ENCODE results near the gene PSMD6.
A peak's percentile ranks its signal among the peaks of the same experiment; 100 is the strongest.

The PSMD6 gene

DNA sequence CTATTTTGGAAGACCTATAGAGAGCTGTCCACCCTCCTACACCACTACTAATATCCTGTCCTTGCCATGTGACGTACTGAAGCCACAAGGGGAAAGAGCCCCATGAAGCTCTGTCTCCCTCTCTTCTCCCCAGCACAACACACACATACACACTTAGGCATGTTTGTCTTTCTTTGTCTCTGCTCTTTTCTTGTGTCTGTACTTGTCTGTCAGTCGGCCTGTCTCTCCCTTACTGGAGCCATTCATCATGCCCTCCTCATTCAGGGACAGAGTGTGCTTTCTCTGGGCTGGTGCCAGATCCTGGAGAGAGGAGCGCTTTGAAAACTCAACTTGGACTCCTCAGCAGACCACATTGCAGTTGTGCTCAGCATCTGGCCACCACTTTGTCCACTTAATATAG lies 47.6 kb downstream of the PSMD6 start:
- peak in 1 of 2 experiments; percentile 16 for DNase-seq

- no peak for DNase-seq
Observed at GRCh38 chr3:63974451-63974850, 48.8 kb downstream of the PSMD6 start.

DNA sequence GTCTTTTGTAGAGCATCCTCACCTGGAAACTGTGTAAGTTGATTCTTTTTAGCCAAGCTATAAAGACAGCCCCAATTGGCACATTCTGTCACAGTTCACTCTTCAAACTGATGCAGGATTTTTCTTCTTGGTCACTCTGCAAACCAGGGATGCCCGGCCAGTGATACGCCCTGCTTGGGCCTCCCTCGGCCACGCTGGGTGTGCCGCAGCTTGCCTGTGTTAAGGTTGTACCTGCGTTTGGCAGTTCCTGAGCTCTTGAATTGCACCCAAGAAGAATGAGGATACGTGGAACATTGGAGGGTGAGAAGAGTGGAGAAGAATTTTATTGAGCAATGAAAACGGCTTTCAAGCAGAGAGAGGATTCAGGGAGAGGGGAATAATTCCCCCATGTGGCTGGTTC lies 49.9 kb downstream of the PSMD6 start:
- no peak for DNase-seq

DNA sequence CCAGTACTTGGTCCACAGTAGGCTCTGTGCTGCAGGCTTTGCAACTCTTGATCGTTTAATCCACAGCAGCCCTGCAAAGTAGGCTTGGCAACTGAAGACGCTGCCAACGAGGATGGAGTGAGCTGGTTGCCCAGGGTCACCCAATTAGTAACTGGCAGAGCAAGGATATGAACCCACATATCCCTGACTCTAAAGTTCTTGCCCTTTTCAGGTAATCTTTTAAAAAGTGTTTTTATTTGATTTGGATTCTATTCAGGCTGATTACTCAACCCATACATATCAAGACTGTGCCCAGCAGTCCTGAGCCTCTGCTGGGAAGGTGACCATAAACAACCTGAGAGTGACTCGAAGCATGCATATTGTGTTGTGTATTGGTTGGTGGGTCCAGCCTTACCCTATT lies 50.3 kb downstream of the PSMD6 start:
- no peak for DNase-seq

GRCh38 chr3:63972196-63972595 lies 51.1 kb downstream of the PSMD6 start:
- no peak for DNase-seq

DNA sequence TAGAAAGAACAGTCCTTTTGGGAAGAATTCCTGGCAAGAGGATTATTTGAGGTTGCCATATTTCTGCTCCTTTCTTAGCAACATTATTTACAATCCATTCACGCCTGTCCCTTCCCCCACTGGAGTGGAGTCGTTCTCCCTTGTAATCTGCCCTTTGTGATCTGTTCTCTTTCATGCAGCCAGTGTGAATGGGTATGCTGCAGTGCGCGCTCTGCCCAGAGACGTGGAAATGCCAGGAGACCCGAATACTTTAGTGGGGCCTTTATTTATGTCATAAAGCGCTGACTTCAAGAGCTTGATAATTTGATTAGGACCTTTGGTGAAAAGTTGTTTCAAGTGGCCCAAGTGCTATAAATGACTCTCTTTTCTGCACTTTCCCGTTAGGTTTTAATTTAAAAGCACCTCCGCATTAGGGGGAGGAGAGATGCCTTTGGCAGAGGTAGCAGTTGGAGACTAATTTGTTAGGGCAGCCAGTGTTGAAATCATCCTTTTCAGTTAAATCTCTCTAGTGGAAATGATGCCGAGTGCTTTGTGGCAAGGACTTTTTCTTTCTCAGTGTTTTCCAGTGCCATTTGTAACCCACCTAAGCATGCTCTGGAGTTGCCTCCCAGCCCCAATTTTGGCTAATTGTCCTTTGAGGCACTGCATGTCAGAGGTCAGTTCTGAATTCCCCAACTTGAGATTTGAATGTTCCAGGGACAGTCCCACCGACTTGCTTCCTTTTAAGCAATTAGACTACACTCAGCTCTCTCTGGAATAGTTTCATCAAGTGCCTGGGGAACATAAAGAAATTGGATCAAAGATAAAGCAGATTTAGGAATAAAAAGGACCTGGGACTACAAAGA lies 52.4 kb downstream of the PSMD6 start:
- DNase-seq, result no peak

- no peak for DNase-seq
Observed at GRCh38 chr3:63969876-63970275, 53.4 kb downstream of the PSMD6 start.

- no peak for DNase-seq
Observed at GRCh38 chr3:63968612-63969350, 54.5 kb downstream of the PSMD6 start.

DNA sequence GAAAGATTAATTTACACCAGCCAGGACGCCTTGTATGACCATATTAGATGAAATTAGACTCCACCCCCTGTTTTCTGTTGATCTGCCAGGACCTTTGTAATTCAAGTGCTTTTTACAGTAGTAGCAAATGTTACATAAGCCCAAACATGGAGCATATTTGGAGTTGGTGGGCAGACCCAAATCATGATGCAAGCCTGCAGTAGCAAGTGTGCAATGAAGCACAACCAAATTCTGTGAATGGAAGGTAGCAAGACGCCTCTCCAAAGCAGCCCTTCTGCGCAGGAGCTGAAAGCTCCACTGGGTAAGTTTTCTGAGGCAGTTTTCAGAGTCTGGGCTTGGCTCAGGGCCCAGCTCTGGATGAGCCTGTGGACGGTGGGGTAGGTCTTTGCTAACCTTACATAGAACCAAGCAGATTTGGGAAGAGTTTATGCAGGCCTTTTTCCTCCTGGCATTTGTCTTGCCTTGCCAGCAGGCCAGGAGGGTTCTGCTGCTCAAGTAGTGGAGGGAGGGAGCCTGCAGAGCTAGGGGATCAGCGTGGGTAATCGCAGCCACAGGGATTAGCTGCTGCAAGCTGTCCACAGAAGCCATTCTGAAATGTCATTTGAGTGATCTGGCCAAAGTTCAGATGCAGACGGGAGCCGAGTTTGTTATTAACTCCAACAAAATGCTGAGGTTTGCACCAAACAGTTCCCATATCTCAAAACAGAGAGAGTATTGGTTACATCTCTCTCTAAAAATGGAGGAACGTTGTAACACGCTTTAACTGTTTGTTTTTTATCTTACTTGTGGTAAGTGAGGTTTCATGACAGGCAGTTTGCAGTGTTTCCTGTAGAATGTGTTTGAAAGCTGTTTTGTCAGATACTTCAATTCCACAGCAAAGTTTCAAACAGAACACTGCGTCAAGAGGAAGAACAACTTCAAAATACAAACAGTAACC lies 55.4 kb downstream of the PSMD6 start:
- peak; percentile 92 to 94 for DNase-seq

DNA sequence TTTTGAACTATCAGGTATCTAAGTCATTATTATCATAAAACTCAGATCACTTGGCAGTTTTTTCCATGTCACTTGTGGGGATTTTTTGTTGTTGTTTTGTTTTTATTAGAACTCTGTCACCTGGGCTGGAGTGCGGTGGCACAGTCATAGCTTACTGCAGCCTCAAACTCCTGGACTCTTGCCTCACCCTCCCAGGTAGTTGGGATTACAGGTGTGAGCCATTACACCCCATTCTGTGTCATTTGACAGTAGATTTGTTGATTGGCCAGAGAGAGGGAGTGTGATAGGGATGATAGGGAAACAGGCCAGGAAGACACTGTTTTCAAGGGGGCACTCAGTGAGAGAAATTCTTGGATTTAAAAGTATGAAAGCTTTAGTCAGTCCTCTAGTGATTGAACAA lies 56.4 kb downstream of the PSMD6 start:
- DNase-seq, result no peak

DNA sequence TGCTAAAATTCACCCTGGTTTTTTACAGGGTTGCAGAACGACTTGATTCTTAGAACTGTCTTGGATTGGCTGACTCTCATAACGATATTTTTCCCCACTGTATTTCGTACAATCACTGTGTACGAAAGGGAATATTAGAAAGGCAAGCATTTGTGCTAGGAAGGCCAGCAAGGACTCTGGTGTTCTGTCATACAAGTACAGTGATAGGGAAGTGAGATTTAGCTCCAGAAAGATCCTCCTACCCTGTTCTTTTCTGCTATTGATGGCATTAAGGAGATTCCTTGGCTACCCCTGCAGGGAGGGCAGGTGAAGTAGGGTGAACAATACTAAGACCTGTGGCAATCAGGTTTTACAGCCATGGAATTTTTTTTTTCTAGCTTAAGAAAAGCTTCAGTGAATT lies 57.3 kb downstream of the PSMD6 start:
- no peak for DNase-seq

GRCh38 chr3:63964681-63965485 lies 58.4 kb downstream of the PSMD6 start:
- no peak for DNase-seq

DNA sequence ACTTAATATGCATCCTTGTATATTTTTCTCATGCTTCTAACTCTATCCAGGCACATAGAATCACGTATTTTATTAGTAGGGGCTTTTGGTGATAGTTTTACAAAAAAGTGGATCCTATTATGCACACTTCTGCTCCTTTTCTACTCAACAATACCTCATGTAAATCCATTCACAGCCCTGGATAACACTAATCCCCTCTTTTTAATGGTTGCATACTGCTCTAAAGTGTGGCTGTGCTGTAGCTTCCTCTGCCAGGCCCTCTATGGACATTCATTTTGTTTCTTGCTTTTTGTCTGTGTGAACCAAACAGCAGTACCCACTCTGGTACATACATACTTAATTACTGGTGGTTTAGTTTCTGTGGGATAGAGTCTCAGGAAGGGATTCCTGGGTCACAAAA lies 59.8 kb downstream of the PSMD6 start:
- no peak for DNase-seq

- peak; percentile 47 to 54 for DNase-seq
Observed at GRCh38 chr3:63961891-63962290, 61.4 kb downstream of the PSMD6 start.
